ENCODE results near the gene FLOT1. TPM values are rescaled to one million over a fixed set of nuclear protein-coding genes. Genes with fewer than 3 reads are reported as not detected.
"Not testable (repeated sequence)": the region's sequence is repeated elsewhere in the genome, so short reads cannot be mapped to it uniquely, and the experiment has no call there.

Gene FLOT1
- total RNA-seq, 1 experiment from 2014 or later: 243 TPM

DNA sequence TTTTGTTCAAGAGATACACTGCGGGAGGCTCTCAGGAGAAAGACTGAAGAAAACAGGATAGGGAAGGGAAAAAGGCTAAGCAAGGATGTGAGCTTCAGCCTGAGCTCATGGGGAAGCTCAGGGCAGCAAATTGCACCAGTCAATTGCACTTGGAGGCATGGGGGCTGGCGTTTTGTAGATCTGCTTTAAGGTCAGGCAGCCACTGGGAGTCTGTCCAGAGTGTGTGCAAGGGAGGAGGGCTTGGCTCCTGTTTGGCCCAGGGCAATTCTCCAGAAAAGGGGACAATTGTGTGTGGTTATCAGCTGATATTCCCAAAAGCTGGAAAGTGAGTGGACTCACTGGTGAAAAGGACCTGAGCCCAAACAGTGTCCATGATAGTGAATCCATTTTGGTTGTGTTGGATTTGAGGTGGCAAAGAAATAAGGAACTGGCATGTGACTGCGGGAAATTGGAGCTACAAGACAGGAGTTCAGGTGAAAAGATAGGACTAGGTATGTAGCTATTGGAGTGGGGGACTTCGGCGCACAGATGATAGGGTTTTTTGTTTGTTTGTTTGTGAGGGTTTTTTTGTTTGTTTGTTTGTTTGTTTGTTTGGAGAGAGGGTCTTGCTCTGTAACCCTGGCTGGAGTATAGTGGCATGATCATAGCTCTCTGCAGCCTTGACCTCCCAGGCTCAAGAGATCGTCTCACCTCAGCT lies 24.1 kb upstream of the FLOT1 start:
- Mint-ChIP-seq H3K27ac (ENCODE audit: unreplicated experiment) (peak overlapping the region; percentile 88), H3K27me3 (ENCODE audit: unreplicated experiment) (no peaks in the 10 kb centered on the region), H3K9me3 (ENCODE audit: low read depth, unreplicated experiment) (peaks cover 5% of the 10 kb centered on the region), H3K4me3 (ENCODE audit: low read depth, unreplicated experiment) (no peak overlapping the region), H3K36me3 (ENCODE audit: insufficient read depth, unreplicated experiment) (peaks cover 31% of the 10 kb centered on the region), H3K4me1 (ENCODE audit: low read depth, unreplicated experiment) (peaks cover 70% of the 10 kb centered on the region)
- TF ChIP-seq CTCF (IDR thresholded peaks at IDR 0.05; ENCODE audit: unreplicated experiment): no peak
- DNase-seq: no peak
- intact Hi-C loops (cut with micrococcal nuclease; ENCODE audit: unreplicated experiment): no loop called here
- CTCF ChIA-PET: interaction anchor here (0.9 to 1.7 kb wide), 3 partner anchors 14 to 54 kb away, joined by 3 to 6 read pairs (median 4); no protein-coding TSS in a partner anchor
- BruUV-seq (replicated peaks): no TSS peak

DNA sequence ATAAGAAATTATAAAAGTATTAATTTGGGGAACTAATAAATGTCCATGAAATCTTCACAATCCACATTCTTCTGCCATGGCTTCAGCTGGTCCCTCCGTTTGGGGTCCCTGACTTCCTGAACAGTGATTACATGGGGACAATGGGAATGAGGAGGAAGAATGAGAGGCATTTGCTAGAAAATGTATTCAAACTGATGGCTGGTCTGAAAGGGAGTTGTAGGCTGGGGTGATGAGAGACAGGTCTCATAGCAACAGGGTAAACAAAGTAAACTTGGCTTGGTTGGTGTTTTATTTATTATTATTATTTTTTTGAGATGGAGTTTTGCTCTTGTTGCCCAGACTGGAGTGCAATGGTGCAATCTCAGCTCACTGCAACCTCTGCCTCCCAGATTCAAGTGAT lies 23.0 kb upstream of the FLOT1 start:
- intact Hi-C loops (cut with micrococcal nuclease; ENCODE audit: unreplicated experiment): loop anchor here (2.0 kb wide), 1 partner anchor 17 kb away; no protein-coding TSS in a partner anchor
- Mint-ChIP-seq H3K27ac (ENCODE audit: unreplicated experiment) (peak overlapping the region; percentile 88), H3K4me1 (ENCODE audit: low read depth, unreplicated experiment) (peaks cover 62% of the 10 kb centered on the region), H3K36me3 (ENCODE audit: insufficient read depth, unreplicated experiment) (peaks cover 31% of the 10 kb centered on the region)
- H3K9me3 Mint-ChIP-seq (ENCODE audit: low read depth, unreplicated experiment); BruUV-seq (replicated peaks); H3K27me3 Mint-ChIP-seq (ENCODE audit: unreplicated experiment); H3K4me3 Mint-ChIP-seq (ENCODE audit: low read depth, unreplicated experiment); DNase-seq: not testable (repeated sequence)
- CTCF ChIA-PET: interaction anchor here (1.7 kb wide), 1 partner anchor 13 kb away, joined by 6 read pairs; no protein-coding TSS in a partner anchor

GRCh38 chr6:30764490-30765043 lies 22.1 kb upstream of the FLOT1 start:
- not testable (repeated sequence) for BruUV-seq (replicated peaks); H3K27me3 Mint-ChIP-seq (ENCODE audit: unreplicated experiment); H3K9me3 Mint-ChIP-seq (ENCODE audit: low read depth, unreplicated experiment); DNase-seq
- CTCF ChIA-PET: interaction anchor here (0.7 to 2.3 kb wide), 12 partner anchors 13 to 149 kb away, joined by 3 to 36 read pairs (median 4); partner anchors contain the start of gene VARS2
- peaks cover 24% of the 10 kb centered on the region for H3K36me3 Mint-ChIP-seq (ENCODE audit: insufficient read depth, unreplicated experiment)
- intact Hi-C loops (cut with micrococcal nuclease; ENCODE audit: unreplicated experiment): loop anchor here (1.0 to 2.0 kb wide), 3 partner anchors 16 to 22 kb away; partner anchors contain the start of gene FLOT1
- peaks cover 55% of the 10 kb centered on the region for H3K4me1 Mint-ChIP-seq (ENCODE audit: low read depth, unreplicated experiment)
- peak overlapping the region; percentile 88 for H3K27ac Mint-ChIP-seq (ENCODE audit: unreplicated experiment)
- H3K4me3 Mint-ChIP-seq (ENCODE audit: low read depth, unreplicated experiment): peak overlapping the region; percentile 27

GRCh38 chr6:30763618-30764489 lies 21.4 kb upstream of the FLOT1 start:
- Mint-ChIP-seq H3K27me3 (ENCODE audit: unreplicated experiment) (no peaks in the 10 kb centered on the region), H3K27ac (ENCODE audit: unreplicated experiment) (peak overlapping the region; percentile 88)
- peak; percentile 79 for DNase-seq

More at GRCh38 chr6:30763618-30764489, 21.4 kb upstream of the FLOT1 start:
- intact Hi-C loops (cut with micrococcal nuclease; ENCODE audit: unreplicated experiment): loop anchor here (1.0 to 2.0 kb wide), 4 partner anchors 12 to 22 kb away; partner anchors contain the start of gene FLOT1
- peak; percentile 21 for TF ChIP-seq CTCF (IDR thresholded peaks at IDR 0.05; ENCODE audit: unreplicated experiment)
- Mint-ChIP-seq H3K4me3 (ENCODE audit: low read depth, unreplicated experiment) (peak overlapping the region; percentile 27), H3K36me3 (ENCODE audit: insufficient read depth, unreplicated experiment) (peaks cover 17% of the 10 kb centered on the region), H3K9me3 (ENCODE audit: low read depth, unreplicated experiment) (peaks cover 5% of the 10 kb centered on the region), H3K4me1 (ENCODE audit: low read depth, unreplicated experiment) (peaks cover 55% of the 10 kb centered on the region)
- TSS peak; percentile 73 for BruUV-seq (replicated peaks)
- CTCF ChIA-PET: interaction anchor here (0.6 to 2.3 kb wide), 13 partner anchors 12 to 150 kb away, joined by 3 to 36 read pairs (median 4); partner anchors contain the start of genes IER3 and VARS2

All from Calu3 (cell line).